HepG2 (cell line): Measurements from ENCODE around the gene STMN1. TPM values are rescaled to one million over a fixed set of nuclear protein-coding genes. Genes with fewer than 3 reads are reported as not detected.

Experiments
- DNMT3B ChIP-seq: conservative IDR thresholded peaks from 2 replicates; pipeline ENCODE4 v1.6.1; 2016; ENCODE audit warnings: missing biosample characterization, control low read depth
- EP300 ChIP-seq, 3 experiments: sonication (generic) in 1 of 3; formaldehyde crosslinking in 1 of 3; IDR thresholded peaks; 2 replicates each; pipeline versions ENCODE4 v1.5.1 to v1.6.1; 2011 to 2020; ENCODE audit warnings: low read depth in 2 of 3, low read length in 2 of 3, borderline replicate concordance in 1 of 3, improper control_type of control experiment in 1 of 3, mild to moderate bottlenecking in 1 of 3, missing genetic modification reagents in 1 of 3, moderate library complexity in 1 of 3
- GABPB1 ChIP-seq: IDR thresholded peaks from 2 replicates; pipeline ENCODE4 v1.6.1; 2016; ENCODE audit warnings: mild to moderate bottlenecking, missing genetic modification reagents, moderate library complexity, missing compliant biosample characterization
- HOXA3 ChIP-seq: sonication (generic); formaldehyde crosslinking; IDR thresholded peaks from 2 replicates; pipeline ENCODE4 v1.5.0; 2020; ENCODE audit warnings: missing genetic modification reagents
- KDM5B ChIP-seq: sonication (generic); formaldehyde crosslinking; IDR thresholded peaks from 2 replicates; pipeline ENCODE4 v1.4.0; 2020; ENCODE audit warnings: missing genetic modification reagents, mild to moderate bottlenecking, borderline replicate concordance
- LBX2 ChIP-seq: sonication (generic); formaldehyde crosslinking; IDR thresholded peaks from 2 replicates; pipeline ENCODE4 v1.5.0; 2020; ENCODE audit warnings: missing genetic modification reagents, mild to moderate bottlenecking, borderline replicate concordance
- LCORL ChIP-seq, 2 experiments: fragments of 450-650 bp in 1 of 2; sonication (generic) in 1 of 2; formaldehyde crosslinking in 1 of 2; IDR thresholded peaks; 2 replicates each; pipeline versions ENCODE4 v1.5.0 to v1.6.1; 2017 to 2020; ENCODE audit warnings: antibody characterized with exemption in 1 of 2, missing genetic modification reagents in 1 of 2
- MXI1 ChIP-seq: IDR thresholded peaks from 3 replicates; pipeline ENCODE4 v1.6.1; 2012; ENCODE audit warnings: low read depth, low read length, inconsistent platforms, borderline replicate concordance
- PITX1 ChIP-seq: sonication (generic); formaldehyde crosslinking; IDR thresholded peaks from 2 replicates; pipeline ENCODE4 v1.5.1; 2020; ENCODE audit warnings: mild to moderate bottlenecking, missing genetic modification reagents
- REPIN1 ChIP-seq: sonication (generic); formaldehyde crosslinking; IDR thresholded peaks from 2 replicates; pipeline ENCODE4 v1.8.0; 2022; ENCODE audit warnings: missing genetic modification reagents, low read depth, mild to moderate bottlenecking, borderline replicate concordance
- SALL1 ChIP-seq: sonication (generic); formaldehyde crosslinking; IDR thresholded peaks from 2 replicates; pipeline ENCODE4 v1.8.0; 2022; ENCODE audit warnings: mild to moderate bottlenecking, missing genetic modification reagents
- SOX5 ChIP-seq: IDR thresholded peaks from 2 replicates; pipeline ENCODE4 v1.6.1; 2016; ENCODE audit warnings: borderline replicate concordance
- SP140L ChIP-seq: sonication (generic); formaldehyde crosslinking; IDR thresholded peaks from 2 replicates; pipeline ENCODE4 v1.4.0; 2020; ENCODE audit warnings: missing genetic modification reagents, borderline replicate concordance
- STAG1 ChIP-seq: sonication (generic); formaldehyde crosslinking; IDR thresholded peaks from 2 replicates; pipeline ENCODE4 v1.4.0; 2020; ENCODE audit warnings: missing genetic modification reagents
- ZBTB33 ChIP-seq: sonication (generic); formaldehyde crosslinking; IDR thresholded peaks from 2 replicates; pipeline ENCODE4 v1.4.0; 2020; ENCODE audit warnings: missing genetic modification reagents
- ZFP1 ChIP-seq: IDR thresholded peaks from 2 replicates; pipeline ENCODE4 v1.6.1; 2016
- ZNF143 ChIP-seq: sonication (generic); formaldehyde crosslinking; IDR thresholded peaks from 2 replicates; pipeline ENCODE4 v1.4.0; 2020; ENCODE audit warnings: missing genetic modification reagents
- ZNF331 ChIP-seq: sonication (generic); formaldehyde crosslinking; IDR thresholded peaks from 2 replicates; pipeline ENCODE4 v1.4.0; 2020; ENCODE audit warnings: missing genetic modification reagents
- ZNF33A ChIP-seq: sonication (generic); formaldehyde crosslinking; IDR thresholded peaks from 2 replicates; pipeline ENCODE4 v1.5.1; 2020; ENCODE audit warnings: missing genetic modification reagents, mild to moderate bottlenecking, moderate library complexity, borderline replicate concordance
- ZNF577 ChIP-seq: sonication (generic); formaldehyde crosslinking; IDR thresholded peaks from 2 replicates; pipeline ENCODE4 v1.4.0; 2020; ENCODE audit warnings: mild to moderate bottlenecking, low read depth, missing genetic modification reagents, borderline replicate concordance
- ZNF788 ChIP-seq: sonication (generic); formaldehyde crosslinking; IDR thresholded peaks from 2 replicates; pipeline ENCODE4 v1.5.0; 2020; ENCODE audit warnings: mild to moderate bottlenecking, missing genetic modification reagents, borderline replicate concordance
- polyA plus RNA-seq, 8 experiments: library from polyadenylated mRNA; depleted of rRNA in 3 of 8; stranded (reverse) in 7 of 8; unstranded in 1 of 8; fragments of >200 nt; fragmentation: Illumina TruSeq in 4 of 8; extraction: Trizol in 4 of 8; gene quantifications; 2 replicates each; pipeline versions ENCODE4 v1.2.1 to v1.2.3, GENCODE V29; 2011 to 2016; ENCODE audit warnings: low read depth in 4 of 8, missing spikeins in 1 of 8, mixed read lengths in 1 of 8; ENCODE audit not compliant: insufficient read depth in 1 of 8
- total RNA-seq, 5 experiments: library from RNA; depleted of rRNA; stranded (reverse); fragments of >200 nt; fragmentation: Illumina TruSeq; extraction: Trizol; gene quantifications; 2 replicates each; pipeline ENCODE4 v1.2.3, GENCODE V29; 2016; ENCODE audit warnings: low read depth in 1 of 5
- TF ChIP-seq, protein P1 (sequence below): sonication (generic); formaldehyde crosslinking; IDR thresholded peaks from 2 replicates; pipeline ENCODE4 v1.5.0; 2020; ENCODE audit warnings: mild to moderate bottlenecking, missing genetic modification reagents, borderline replicate concordance
- TF ChIP-seq, protein P2 (sequence below): sonication (generic); formaldehyde crosslinking; IDR thresholded peaks from 2 replicates; pipeline ENCODE4 v1.4.0; 2020; ENCODE audit warnings: missing genetic modification reagents, borderline replicate concordance

Gene STMN1
- total and polyA plus RNA-seq, 2 of the 13 experiments (the other 11 are each of a cell fraction or from before 2014, with no cell fraction given) = 45.9 to 409 TPM

DNA sequence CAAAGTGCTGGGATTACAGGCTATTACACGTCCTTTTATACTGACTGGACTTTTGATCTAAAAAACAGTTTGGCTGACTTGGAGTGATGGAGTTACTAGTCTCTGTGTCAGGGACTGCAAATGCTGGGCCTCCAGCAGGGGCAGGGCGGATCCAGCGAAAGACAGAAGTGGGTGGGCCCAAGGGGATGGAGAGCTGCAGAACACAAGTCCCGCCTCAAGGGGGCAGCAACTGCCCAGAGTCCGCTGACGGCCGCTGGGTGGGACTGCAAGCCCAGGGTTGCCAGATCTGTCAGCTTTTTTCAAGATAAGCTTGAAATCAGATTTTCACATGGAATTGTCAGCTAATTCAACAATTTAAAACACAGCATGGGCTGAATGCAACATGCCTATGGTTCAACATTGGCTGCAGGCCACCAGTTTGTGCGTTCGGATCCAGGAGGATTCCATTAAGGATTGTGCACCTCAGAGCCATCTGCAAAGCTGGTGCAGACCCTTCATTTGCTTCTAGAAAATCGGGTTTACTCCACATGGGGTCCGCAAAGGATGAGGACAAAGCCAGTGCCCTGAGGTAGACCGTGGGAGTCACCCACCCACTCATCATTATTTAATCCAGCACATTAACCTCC, 10.7 kb downstream of the STMN1 start (continued):
- peak; percentile 24; the same call in 1 of the 2 replicates for TF ChIP-seq ZBTB33 (CRISPR knock-in tag)
- peak; percentile 72; the same call in 1 of the 2 replicates for TF ChIP-seq SALL1 (CRISPR knock-in tag)
- no peak for TF ChIP-seq ZNF331 (CRISPR knock-in tag)
- no peak for TF ChIP-seq LCORL (IDR thresholded peaks at IDR 0.05)
- peak; percentile 69; the same call in 1 of the 2 replicates for TF ChIP-seq LCORL (CRISPR knock-in tag; IDR thresholded peaks at IDR 0.05)
- TF ChIP-seq ZNF143 (CRISPR knock-in tag) = peak; percentile 76; the same call in 1 of the 2 replicates
- TF ChIP-seq, protein P1, sequence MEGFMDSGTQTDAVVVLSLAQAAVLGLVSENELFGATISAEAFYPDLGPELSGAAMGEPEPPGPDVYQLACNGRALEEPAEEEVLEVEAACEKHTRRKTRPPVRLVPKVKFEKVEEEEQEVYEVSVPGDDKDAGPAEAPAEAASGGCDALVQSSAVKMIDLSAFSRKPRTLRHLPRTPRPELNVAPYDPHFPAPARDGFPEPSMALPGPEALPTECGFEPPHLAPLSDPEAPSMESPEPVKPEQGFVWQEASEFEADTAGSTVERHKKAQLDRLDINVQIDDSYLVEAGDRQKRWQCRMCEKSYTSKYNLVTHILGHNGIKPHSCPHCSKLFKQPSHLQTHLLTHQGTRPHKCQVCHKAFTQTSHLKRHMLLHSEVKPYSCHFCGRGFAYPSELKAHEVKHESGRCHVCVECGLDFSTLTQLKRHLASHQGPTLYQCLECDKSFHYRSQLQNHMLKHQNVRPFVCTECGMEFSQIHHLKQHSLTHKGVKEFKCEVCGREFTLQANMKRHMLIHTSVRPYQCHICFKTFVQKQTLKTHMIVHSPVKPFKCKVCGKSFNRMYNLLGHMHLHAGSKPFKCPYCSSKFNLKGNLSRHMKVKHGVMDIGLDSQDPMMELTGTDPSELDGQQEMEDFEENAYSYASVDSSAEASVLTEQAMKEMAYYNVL (CRISPR knock-in tag) = 0 out of 2 replicates have a peak, but pooled peaks have one; percentile 60
- no peak for TF ChIP-seq ZFP1 (CRISPR knock-in tag)
- no peak for TF ChIP-seq ZNF577 (CRISPR knock-in tag)
- peak; percentile 43; the same call in 1 of the 2 replicates for TF ChIP-seq SOX5
- TF ChIP-seq ZNF788 (CRISPR knock-in tag) = peak; percentile 56; the same call in 1 of the 2 replicates
- peak; percentile 27; the same call in 1 of the 2 replicates for TF ChIP-seq HOXA3
- TF ChIP-seq GABPB1 (CRISPR knock-in tag) = peak; percentile 48; the same call in 1 of the 2 replicates
- no peak for TF ChIP-seq EP300 (IDR thresholded peaks at IDR 0.05; ENCODE audit: low read depth in 2 of 2, low read length in 2 of 2)
- 0 out of 2 replicates have a peak, but pooled peaks have one; percentile 31 for TF ChIP-seq EP300 (CRISPR knock-in tag; IDR thresholded peaks at IDR 0.05; ENCODE audit: borderline replicate concordance)
- TF ChIP-seq MXI1 = 0 out of 3 replicates have a peak, but pooled peaks have one; percentile 48
- peak; percentile 43; the same call in 1 of the 2 replicates for TF ChIP-seq KDM5B (CRISPR knock-in tag)
- no peak for TF ChIP-seq LBX2 (CRISPR knock-in tag)
- TF ChIP-seq DNMT3B (CRISPR knock-in tag) = no peak
- TF ChIP-seq STAG1 (CRISPR knock-in tag) = peak; percentile 95
- peak; percentile 73; the same call in 1 of the 2 replicates for TF ChIP-seq REPIN1 (CRISPR knock-in tag)
- TF ChIP-seq SP140L (CRISPR knock-in tag) = 0 out of 2 replicates have a peak, but pooled peaks have one; percentile 34
- no peak for TF ChIP-seq ZNF33A
- TF ChIP-seq, protein P2, sequence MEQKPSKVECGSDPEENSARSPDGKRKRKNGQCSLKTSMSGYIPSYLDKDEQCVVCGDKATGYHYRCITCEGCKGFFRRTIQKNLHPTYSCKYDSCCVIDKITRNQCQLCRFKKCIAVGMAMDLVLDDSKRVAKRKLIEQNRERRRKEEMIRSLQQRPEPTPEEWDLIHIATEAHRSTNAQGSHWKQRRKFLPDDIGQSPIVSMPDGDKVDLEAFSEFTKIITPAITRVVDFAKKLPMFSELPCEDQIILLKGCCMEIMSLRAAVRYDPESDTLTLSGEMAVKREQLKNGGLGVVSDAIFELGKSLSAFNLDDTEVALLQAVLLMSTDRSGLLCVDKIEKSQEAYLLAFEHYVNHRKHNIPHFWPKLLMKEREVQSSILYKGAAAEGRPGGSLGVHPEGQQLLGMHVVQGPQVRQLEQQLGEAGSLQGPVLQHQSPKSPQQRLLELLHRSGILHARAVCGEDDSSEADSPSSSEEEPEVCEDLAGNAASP (CRISPR knock-in tag) = peak; percentile 56
- peak; percentile 43; the same call in 1 of the 2 replicates for TF ChIP-seq PITX1 (CRISPR knock-in tag)
